Endothelial cell (in vitro differentiated cells): Measurements from ENCODE around the gene SBDS. TPM values are rescaled to one million over a fixed set of nuclear protein-coding genes. Genes with fewer than 3 reads are reported as not detected.

ENCODE experiments used
- DNase-seq: peaks from one replicate; pipeline ENCODE4 v3.0.0; 2021; ENCODE audit warnings: low spot score
- H3K27ac Mint-ChIP-seq: one replicate; pipeline ENCODE4 v1.8.0; 2021; ENCODE audit warnings: mixed read lengths, inconsistent platforms; ENCODE audit not compliant: unreplicated experiment
- H3K27me3 Mint-ChIP-seq: one replicate; pipeline ENCODE4 v1.8.0; 2021; ENCODE audit warnings: mild to moderate bottlenecking, moderate library complexity, mixed read lengths, inconsistent platforms; ENCODE audit not compliant: unreplicated experiment
- H3K36me3 Mint-ChIP-seq: one replicate; pipeline ENCODE4 v1.8.0; 2021; ENCODE audit warnings: mild to moderate bottlenecking, low read depth, mixed read lengths, inconsistent platforms; ENCODE audit not compliant: unreplicated experiment
- H3K4me1 Mint-ChIP-seq: one replicate; pipeline ENCODE4 v1.8.0; 2021; ENCODE audit warnings: mild to moderate bottlenecking, mixed read lengths, inconsistent platforms; ENCODE audit not compliant: unreplicated experiment
- H3K4me3 Mint-ChIP-seq: one replicate; pipeline ENCODE4 v1.8.0; 2021; ENCODE audit warnings: mild to moderate bottlenecking, mixed read lengths, inconsistent platforms; ENCODE audit not compliant: unreplicated experiment
- H3K9me3 Mint-ChIP-seq: one replicate; pipeline ENCODE4 v1.8.0; 2021; ENCODE audit warnings: mixed read lengths, inconsistent platforms; ENCODE audit not compliant: unreplicated experiment
- total RNA-seq: library from RNA; stranded (reverse); fragmentation: NEBNext Ultra II Directional; extraction: Animal tissue kit (Norgen Biotek cat#: 25700); gene quantifications from one replicate; pipeline ENCODE4 v1.2.1, GENCODE V29; 2021; ENCODE audit not compliant: unreplicated experiment
- TF ChIP-seq, protein P1 (sequence below): fragments of 200-600 bp; sonication (generic); IDR thresholded peaks from one replicate; pipeline ENCODE4 v1.5.0; 2021; ENCODE audit warnings: antibody characterized with exemption; ENCODE audit not compliant: unreplicated experiment

Gene SBDS
- total RNA-seq, 1 donor from 2014 or later, result 53.5 TPM

- no peak for DNase-seq
- peaks cover 27% of the 10 kb centered on the region for H3K36me3 Mint-ChIP-seq
Observed at GRCh38 chr7:66946545-66946944, 48.8 kb downstream of the SBDS start.

DNA sequence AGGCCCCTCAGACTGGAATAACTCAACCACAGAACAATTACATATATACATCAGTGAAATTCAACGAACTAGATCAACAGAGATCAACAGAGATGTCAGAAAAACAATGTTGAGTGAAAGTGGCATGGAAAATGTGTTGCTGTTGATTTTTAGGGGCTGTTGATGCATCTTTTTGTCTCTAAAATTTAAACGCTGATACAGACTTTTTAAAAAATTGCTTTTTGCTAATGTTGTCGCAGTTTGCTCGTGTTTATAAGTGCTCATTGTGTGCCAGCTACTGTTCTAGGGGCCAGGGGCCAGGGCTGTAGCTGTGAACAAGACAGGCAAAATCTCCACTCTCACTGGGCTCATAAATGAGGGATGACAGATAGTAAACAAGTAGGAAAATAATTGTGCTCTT, 56.1 kb downstream of the SBDS start:
- DNase-seq, result no peak
- H3K9me3 Mint-ChIP-seq, result no peaks in the 10 kb centered on the region
- TF ChIP-seq, protein P1, sequence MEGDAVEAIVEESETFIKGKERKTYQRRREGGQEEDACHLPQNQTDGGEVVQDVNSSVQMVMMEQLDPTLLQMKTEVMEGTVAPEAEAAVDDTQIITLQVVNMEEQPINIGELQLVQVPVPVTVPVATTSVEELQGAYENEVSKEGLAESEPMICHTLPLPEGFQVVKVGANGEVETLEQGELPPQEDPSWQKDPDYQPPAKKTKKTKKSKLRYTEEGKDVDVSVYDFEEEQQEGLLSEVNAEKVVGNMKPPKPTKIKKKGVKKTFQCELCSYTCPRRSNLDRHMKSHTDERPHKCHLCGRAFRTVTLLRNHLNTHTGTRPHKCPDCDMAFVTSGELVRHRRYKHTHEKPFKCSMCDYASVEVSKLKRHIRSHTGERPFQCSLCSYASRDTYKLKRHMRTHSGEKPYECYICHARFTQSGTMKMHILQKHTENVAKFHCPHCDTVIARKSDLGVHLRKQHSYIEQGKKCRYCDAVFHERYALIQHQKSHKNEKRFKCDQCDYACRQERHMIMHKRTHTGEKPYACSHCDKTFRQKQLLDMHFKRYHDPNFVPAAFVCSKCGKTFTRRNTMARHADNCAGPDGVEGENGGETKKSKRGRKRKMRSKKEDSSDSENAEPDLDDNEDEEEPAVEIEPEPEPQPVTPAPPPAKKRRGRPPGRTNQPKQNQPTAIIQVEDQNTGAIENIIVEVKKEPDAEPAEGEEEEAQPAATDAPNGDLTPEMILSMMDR, result no peak
- H3K4me3 Mint-ChIP-seq, result no peak overlapping the region
- H3K27ac Mint-ChIP-seq, result no peak overlapping the region
- no peaks in the 10 kb centered on the region for H3K4me1 Mint-ChIP-seq
- H3K27me3 Mint-ChIP-seq, result peaks cover 2% of the 10 kb centered on the region
- H3K36me3 Mint-ChIP-seq, result peaks cover 17% of the 10 kb centered on the region

More at GRCh38 chr7:66946545-66946944, 48.8 kb downstream of the SBDS start:
- Mint-ChIP-seq H3K9me3 (no peaks in the 10 kb centered on the region), H3K4me3 (no peak overlapping the region), H3K27me3 (no peaks in the 10 kb centered on the region), H3K27ac (no peak overlapping the region), H3K4me1 (no peaks in the 10 kb centered on the region)
- TF ChIP-seq, protein P1, result no peak

DNA sequence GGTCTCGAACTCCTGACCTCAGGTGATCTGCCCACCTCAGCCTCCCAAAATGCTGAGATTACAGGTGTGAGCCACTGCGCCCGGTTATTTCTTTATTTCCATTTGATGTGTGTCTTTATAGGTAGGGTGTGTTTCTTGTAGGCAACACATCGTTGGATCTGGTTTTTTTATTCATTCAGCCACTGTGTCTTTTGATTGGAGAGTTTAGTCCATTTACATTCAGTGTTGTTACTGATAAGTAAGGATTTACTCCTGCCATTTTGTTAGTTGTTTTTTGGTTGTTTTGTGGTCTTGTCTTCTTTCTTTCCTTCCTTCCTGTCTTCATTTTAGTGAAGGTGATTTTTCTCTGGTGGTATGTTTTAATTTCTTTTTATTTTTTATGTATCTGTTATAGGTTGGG, 57.4 kb downstream of the SBDS start:
- Mint-ChIP-seq H3K27ac (no peak overlapping the region), H3K36me3 (peaks cover 11% of the 10 kb centered on the region), H3K4me1 (no peaks in the 10 kb centered on the region), H3K4me3 (no peak overlapping the region), H3K27me3 (peaks cover 2% of the 10 kb centered on the region), H3K9me3 (no peaks in the 10 kb centered on the region)
- no peak for DNase-seq
- TF ChIP-seq, protein P1, result no peak

Other genes with a start within 250 kb of the SBDS start
- gene TMEM248, start 74.4 kb downstream of the SBDS start, total RNA-seq, result 97.7 TPM
- gene TYW1, start 1.2 kb upstream of the SBDS start, total RNA-seq, result 12.8 TPM